GM12878 (cell line): ENCODE results near the gene KCNQ1. TPM values are rescaled to one million over a fixed set of nuclear protein-coding genes. Genes with fewer than 3 reads are reported as not detected.

Experiments
- ATAC-seq: fragments of 200-7000 bp; cut with Tn5 transposase; 3 replicates; pipeline ENCODE4 v1.9.1; 2020; ENCODE audit warnings: mild to moderate bottlenecking, moderate library complexity
- BruUV-seq: library from RNA; stranded (reverse); fragments of 400-500 nt; replicated peaks from 2 replicates; lab custom pipeline; 2021; lab: Mats Ljungman, UMichigan
- CTCF ChIA-PET: fragments of 300-600 bp; sonication (Branson Sonifier 250); formaldehyde crosslinking; extraction: SDS; loops from one replicate; lab custom pipeline; 2021; ENCODE audit warnings: inconsistent platforms; lab: Yijun Ruan, JAX
- POLR2A ChIA-PET: fragments of 350-600 bp; formaldehyde crosslinking; extraction: SDS; loops from one replicate; lab custom pipeline; 2021; ENCODE audit warnings: inconsistent platforms; lab: Charles Lee
- RAD21 ChIA-PET: fragments of 300-600 bp; sonication (Branson Sonifier 250); formaldehyde crosslinking; loops from one replicate; lab custom pipeline; 2023; ENCODE audit warnings: antibody characterized with exemption; ENCODE audit not compliant: unreplicated experiment; lab: Charles Lee
- SMC1A ChIA-PET: fragments of 300-600 bp; sonication (Branson Sonifier 250); formaldehyde crosslinking; loops from one replicate; lab custom pipeline; 2023; ENCODE audit not compliant: unreplicated experiment, uncharacterized antibody; lab: Charles Lee
- DNase-seq: peaks from one replicate; pipeline ENCODE4 v3.0.0-alpha.2; 2011; ENCODE audit warnings: low read depth, low spot score
- FAIRE-seq: peaks from 3 replicates; lab custom pipeline; 2011; peaks lifted over from hg19 to GRCh38; lab: Jason Lieb, UNC
- H2AFZ ChIP-seq: 2 replicates; pipeline ENCODE4 v1.6.0; 2011; ENCODE audit warnings: low read depth, low read length, control low read depth; ENCODE audit not compliant: control insufficient read depth
- H3K27ac ChIP-seq: 2 replicates; pipeline ENCODE4 v1.5.1; 2011; ENCODE audit warnings: control low read depth; ENCODE audit not compliant: control insufficient read depth, insufficient read depth
- H3K27me3 ChIP-seq, 2 experiments: replicated peaks in 1 of 2; 2 replicates each; pipeline versions ENCODE4 v1.6.0 to v1.6.1; 2011; ENCODE audit warnings: low read length in 1 of 2; ENCODE audit not compliant: control insufficient read depth in 2 of 2, insufficient read depth in 2 of 2
- H3K36me3 ChIP-seq, 2 experiments: 2 replicates each; pipeline ENCODE4 v1.5.1; 2011; ENCODE audit warnings: low read length in 1 of 2; ENCODE audit not compliant: control insufficient read depth in 2 of 2, insufficient read depth in 2 of 2
- H3K4me1 ChIP-seq: 2 replicates; pipeline ENCODE4 v1.6.1; 2011; ENCODE audit warnings: mild to moderate bottlenecking, low read length, moderate library complexity, mixed read lengths; ENCODE audit not compliant: control insufficient read depth, insufficient read depth
- H3K4me2 ChIP-seq: 2 replicates; pipeline ENCODE4 v1.6.0; 2011; ENCODE audit warnings: control low read depth; ENCODE audit not compliant: control insufficient read depth, insufficient read depth
- H3K4me3 ChIP-seq: fragments of 200-600 bp; sonication (generic); 2 replicates; pipeline ENCODE4 v1.5.1; 2016
- H3K79me2 ChIP-seq: 2 replicates; pipeline ENCODE4 v1.6.0; 2011; ENCODE audit warnings: low read length; ENCODE audit not compliant: control insufficient read depth, insufficient read depth
- H3K9ac ChIP-seq: 2 replicates; pipeline ENCODE4 v1.8.0; 2011; ENCODE audit warnings: low read length, control low read depth, mixed read lengths; ENCODE audit not compliant: control insufficient read depth, insufficient read depth
- H3K9me3 ChIP-seq: replicated peaks from 3 replicates; pipeline ENCODE4 v1.5.1; 2011; ENCODE audit warnings: mild to moderate bottlenecking, low read length; ENCODE audit not compliant: control insufficient read depth, insufficient read depth
- H4K20me1 ChIP-seq: 2 replicates; pipeline ENCODE4 v1.6.0; 2011; ENCODE audit not compliant: control insufficient read depth, insufficient read depth
- BMI1 ChIP-seq: fragments of 450-650 bp; IDR thresholded peaks from 2 replicates; pipeline ENCODE4 v1.6.1; 2016; ENCODE audit warnings: mild to moderate bottlenecking, moderate library complexity, borderline replicate concordance
- EGR1 ChIP-seq, 2 experiments: IDR thresholded peaks; 1 replicate in 1 of 2; 2 replicates in 1 of 2; pipeline ENCODE4 v1.6.1; 2011 to 2012; ENCODE audit warnings: low read depth in 2 of 2, low read length in 2 of 2, borderline replicate concordance in 1 of 2, mild to moderate bottlenecking in 1 of 2, moderate library complexity in 1 of 2
- RAD51 ChIP-seq: fragments of 450-650 bp; IDR thresholded peaks from 2 replicates; pipeline ENCODE4 v1.6.1; 2016; ENCODE audit warnings: moderate library complexity, mild to moderate bottlenecking, inconsistent platforms
- RELA ChIP-seq: fragments of 450-650 bp; IDR thresholded peaks from 2 replicates; pipeline ENCODE4 v1.8.0; 2014; ENCODE audit warnings: borderline replicate concordance; ENCODE audit not compliant: partially characterized antibody
- SREBF1 ChIP-seq: IDR thresholded peaks from 2 replicates; pipeline ENCODE4 v1.6.1; 2012; ENCODE audit warnings: mild to moderate bottlenecking, low read length
- WGBS: methylation state at CpG from one replicate; pipeline ENCODE4 v1.1.6; 2016; ENCODE audit warnings: low lambda C conversion rate; ENCODE audit not compliant: insufficient replicate concordance, insufficient coverage; ENCODE audit errors: missing lambda C conversion rate; 5-methylcytosine and 5-hydroxymethylcytosine counted together
- in situ Hi-C: fragments of 300-500 bp; cut with MboI; formaldehyde crosslinking; loops from 9 replicates; pipeline ENCODE4 v1.14.3; 2018; ENCODE audit warnings: mixed read lengths
- intact Hi-C: fragments of 100-400 bp; cut with micrococcal nuclease; formaldehyde crosslinking; loops from one replicate; pipeline ENCODE4 v1.14.2; 2022; ENCODE audit not compliant: unreplicated experiment
- polyA plus RNA-seq, 11 experiments: library from polyadenylated mRNA; depleted of rRNA in 4 of 11; unstranded in 6 of 11; stranded (reverse) in 5 of 11; fragments of >200 nt; fragmentation: Nextera tagmentation in 4 of 11; fragmentation: Illumina TruSeq in 1 of 11; extraction: Ambion mirVana in 4 of 11; extraction: Trizol in 1 of 11; gene quantifications; 1 replicate in 1 of 11; 2 replicates in 10 of 11; pipeline versions ENCODE4 v1.2.1 to v1.2.3, GENCODE V29; 2011 to 2016; ENCODE audit warnings: inconsistent platforms in 2 of 11, missing spikeins in 2 of 11, low read depth in 1 of 11
- total RNA-seq, 4 experiments: library from RNA; depleted of rRNA in 3 of 4; stranded (reverse); fragments of >200 nt in 3 of 4; fragmentation: Illumina TruSeq in 1 of 4; extraction: Trizol in 1 of 4; gene quantifications; 2 replicates each; pipeline versions ENCODE4 v1.2.1 to v1.2.3, GENCODE V29; 2013 to 2021
- TF ChIP-seq, protein P1 (sequence below): fragments of 450-650 bp; formaldehyde crosslinking; IDR thresholded peaks from 2 replicates; pipeline ENCODE4 v1.5.0; 2022; ENCODE audit warnings: mild to moderate bottlenecking, missing genetic modification characterization
- TF ChIP-seq, protein P2 (sequence below): fragments of 450-650 bp; IDR thresholded peaks from 2 replicates; pipeline ENCODE4 v1.6.1; 2016; ENCODE audit warnings: mild to moderate bottlenecking

The KCNQ1 gene
- total and polyA plus RNA-seq, 10 of the 15 experiments (the other 5 are each of a cell fraction or from before 2014, with no cell fraction given), result 0.03 to 0.15 (median 0.12) TPM; not detected in 7

DNA sequence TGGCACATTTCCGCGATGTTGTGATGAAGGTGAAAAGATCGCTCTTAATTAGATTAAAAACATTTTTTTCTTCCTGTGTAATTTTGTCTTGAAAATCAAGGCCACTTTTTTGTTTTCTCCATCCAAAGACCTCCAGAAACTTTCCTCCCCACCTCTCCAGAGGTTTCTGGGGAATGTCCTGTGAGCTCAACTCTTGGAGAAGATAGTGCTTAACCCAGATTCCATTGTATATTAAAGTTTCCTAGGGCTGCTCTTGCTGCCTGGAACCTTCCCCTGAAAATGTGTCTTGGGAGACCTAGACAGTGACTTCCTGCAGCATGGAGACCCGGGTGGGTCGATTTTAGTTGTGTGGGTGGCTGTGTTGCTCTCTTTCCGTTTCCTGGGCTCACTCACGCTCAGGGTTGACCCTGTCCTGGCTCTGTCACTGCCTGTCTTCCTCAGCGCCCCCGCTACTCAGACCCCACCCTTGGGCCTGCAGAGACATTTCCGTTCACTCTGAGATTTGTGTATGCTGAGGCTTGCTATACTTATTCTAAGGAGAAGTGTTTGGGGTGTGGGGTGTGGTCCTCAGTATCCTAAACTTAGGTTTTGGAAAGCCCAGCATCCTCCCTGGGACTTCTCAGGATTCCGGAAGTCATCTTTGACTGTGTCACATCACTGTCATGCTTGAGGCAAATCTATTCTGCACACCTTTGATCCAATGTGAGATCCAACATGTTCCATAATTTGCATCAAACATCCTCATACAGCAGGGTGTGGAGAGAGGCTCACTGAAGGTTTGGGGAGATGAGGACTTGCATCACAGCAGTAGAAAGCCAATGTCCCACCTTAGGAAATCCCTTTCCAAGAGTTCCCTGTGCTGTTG is 207.8 kb downstream of the KCNQ1 start (continued):
- TF ChIP-seq, protein P1, sequence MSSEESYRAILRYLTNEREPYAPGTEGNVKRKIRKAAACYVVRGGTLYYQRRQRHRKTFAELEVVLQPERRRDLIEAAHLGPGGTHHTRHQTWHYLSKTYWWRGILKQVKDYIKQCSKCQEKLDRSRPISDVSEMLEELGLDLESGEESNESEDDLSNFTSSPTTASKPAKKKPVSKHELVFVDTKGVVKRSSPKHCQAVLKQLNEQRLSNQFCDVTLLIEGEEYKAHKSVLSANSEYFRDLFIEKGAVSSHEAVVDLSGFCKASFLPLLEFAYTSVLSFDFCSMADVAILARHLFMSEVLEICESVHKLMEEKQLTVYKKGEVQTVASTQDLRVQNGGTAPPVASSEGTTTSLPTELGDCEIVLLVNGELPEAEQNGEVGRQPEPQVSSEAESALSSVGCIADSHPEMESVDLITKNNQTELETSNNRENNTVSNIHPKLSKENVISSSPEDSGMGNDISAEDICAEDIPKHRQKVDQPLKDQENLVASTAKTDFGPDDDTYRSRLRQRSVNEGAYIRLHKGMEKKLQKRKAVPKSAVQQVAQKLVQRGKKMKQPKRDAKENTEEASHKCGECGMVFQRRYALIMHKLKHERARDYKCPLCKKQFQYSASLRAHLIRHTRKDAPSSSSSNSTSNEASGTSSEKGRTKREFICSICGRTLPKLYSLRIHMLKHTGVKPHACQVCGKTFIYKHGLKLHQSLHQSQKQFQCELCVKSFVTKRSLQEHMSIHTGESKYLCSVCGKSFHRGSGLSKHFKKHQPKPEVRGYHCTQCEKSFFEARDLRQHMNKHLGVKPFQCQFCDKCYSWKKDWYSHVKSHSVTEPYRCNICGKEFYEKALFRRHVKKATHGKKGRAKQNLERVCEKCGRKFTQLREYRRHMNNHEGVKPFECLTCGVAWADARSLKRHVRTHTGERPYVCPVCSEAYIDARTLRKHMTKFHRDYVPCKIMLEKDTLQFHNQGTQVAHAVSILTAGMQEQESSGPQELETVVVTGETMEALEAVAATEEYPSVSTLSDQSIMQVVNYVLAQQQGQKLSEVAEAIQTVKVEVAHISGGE (CRISPR knock-in tag), result no peak
- TF ChIP-seq EGR1 (IDR thresholded peaks at IDR 0.05; ENCODE audit: borderline replicate concordance in 1 of 2, low read depth in 2 of 2, low read length in 2 of 2) (no peak), RELA (no peak), SREBF1 (no peak), RAD51 (no peak)
- TF ChIP-seq, protein P2, sequence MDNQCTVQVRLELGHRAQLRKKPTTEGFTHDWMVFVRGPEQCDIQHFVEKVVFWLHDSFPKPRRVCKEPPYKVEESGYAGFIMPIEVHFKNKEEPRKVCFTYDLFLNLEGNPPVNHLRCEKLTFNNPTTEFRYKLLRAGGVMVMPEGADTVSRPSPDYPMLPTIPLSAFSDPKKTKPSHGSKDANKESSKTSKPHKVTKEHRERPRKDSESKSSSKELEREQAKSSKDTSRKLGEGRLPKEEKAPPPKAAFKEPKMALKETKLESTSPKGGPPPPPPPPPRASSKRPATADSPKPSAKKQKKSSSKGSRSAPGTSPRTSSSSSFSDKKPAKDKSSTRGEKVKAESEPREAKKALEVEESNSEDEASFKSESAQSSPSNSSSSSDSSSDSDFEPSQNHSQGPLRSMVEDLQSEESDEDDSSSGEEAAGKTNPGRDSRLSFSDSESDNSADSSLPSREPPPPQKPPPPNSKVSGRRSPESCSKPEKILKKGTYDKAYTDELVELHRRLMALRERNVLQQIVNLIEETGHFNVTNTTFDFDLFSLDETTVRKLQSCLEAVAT, result no peak

DNA sequence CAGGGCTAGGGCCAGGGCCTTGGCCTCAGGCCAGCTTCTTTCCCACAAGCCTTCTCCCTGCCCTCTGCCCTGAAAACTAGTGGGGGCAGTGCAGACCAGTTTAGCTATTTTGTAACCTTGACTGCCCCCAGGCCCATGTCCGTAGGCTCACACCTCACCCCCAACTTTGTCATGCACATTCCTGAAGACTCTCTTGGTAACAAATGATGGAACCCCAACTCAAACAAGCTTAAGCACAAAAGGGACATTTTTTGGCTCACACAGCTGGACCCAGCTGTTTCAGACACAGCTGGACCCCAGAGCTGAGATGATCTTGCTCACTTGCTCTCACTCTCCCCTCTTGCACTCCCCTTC is 208.4 kb downstream of the KCNQ1 start:
- in situ Hi-C loops (no loop called here), intact Hi-C loops (no loop called here)
- Histone ChIP-seq H3K4me2 (no peak overlapping the region), H4K20me1 (no peaks in the 10 kb centered on the region), H3K4me1 (no peaks in the 10 kb centered on the region), H3K27me3 (no peaks in the 10 kb centered on the region), H3K9ac (no peak overlapping the region), H3K4me3 (no peak overlapping the region), H3K27ac (no peak overlapping the region), H3K9me3 (peaks cover 7% of the 10 kb centered on the region; the same call in 2 of the 3 replicates), H3K79me2 (no peaks in the 10 kb centered on the region), H2AFZ (no peak overlapping the region), H3K36me3 (no peaks in the 10 kb centered on the region)
- WGBS, result 38% methylated on average over 1 of the region's 1 CpG
- DNase-seq (no peak), FAIRE-seq (no peak), ATAC-seq (no peak)
- CTCF ChIA-PET, result no interaction called here
- no peak for TF ChIP-seq BMI1
- no TSS peak for BruUV-seq
- RAD21 ChIA-PET, result no interaction called here
- SMC1A ChIA-PET, result interaction anchor here (0.7 kb wide), 1 partner anchor 32 kb away, joined by 3 read pairs; no protein-coding TSS in a partner anchor
- POLR2A ChIA-PET, result no interaction called here
